HepG2 (cell line): Measurements from ENCODE around the gene ETV5. TPM values are rescaled to one million over a fixed set of nuclear protein-coding genes. Genes with fewer than 3 reads are reported as not detected.

Experiments
- ATAC-seq: fragments of 200-7000 bp; cut with Tn5 transposase; 3 replicates; pipeline ENCODE4 v1.9.1; 2020; ENCODE audit warnings: mild to moderate bottlenecking, moderate library complexity
- BruUV-seq: library from RNA; stranded (reverse); fragments of 400-500 nt; replicated peaks from 2 replicates; lab custom pipeline; 2021; lab: Mats Ljungman, UMichigan
- CTCF ChIA-PET: fragments of 300-600 bp; formaldehyde crosslinking; extraction: SDS; loops from one replicate; lab custom pipeline; 2021; ENCODE audit warnings: low total read pairs, inconsistent platforms, low intra/inter-chr PET ratio; lab: Yijun Ruan, JAX
- POLR2A ChIA-PET: fragments of 350-600 bp; sonication (Branson Sonifier 250); formaldehyde crosslinking; loops from one replicate; lab custom pipeline; 2020; ENCODE audit warnings: antibody characterized with exemption, inconsistent platforms; lab: Yijun Ruan, JAX
- DNase-seq: peaks from one replicate; pipeline ENCODE4 v3.0.0-alpha.2; 2015; ENCODE audit warnings: low spot score
- FAIRE-seq: peaks from 3 replicates; lab custom pipeline; 2011; peaks lifted over from hg19 to GRCh38; lab: Jason Lieb, UNC
- H2AFZ ChIP-seq: one replicate; pipeline ENCODE4 v1.6.1; 2011; ENCODE audit warnings: low read length, inconsistent platforms
- H3K27ac ChIP-seq: fragments of 300-600 bp; 3 replicates; pipeline ENCODE4 v1.8.0; 2011; ENCODE audit warnings: mixed run types, mild to moderate bottlenecking, mixed read lengths, low read length, inconsistent platforms; ENCODE audit not compliant: insufficient read depth; ENCODE audit errors: extremely low read length
- H3K27me3 ChIP-seq, 2 experiments: fragments of 200-600 bp in 1 of 2; 2 replicates in 1 of 2; 3 replicates in 1 of 2; pipeline versions ENCODE4 v1.6.0 to v1.8.0; 2011; ENCODE audit warnings: low read length in 2 of 2, mild to moderate bottlenecking in 2 of 2, moderate library complexity in 2 of 2, inconsistent platforms in 1 of 2; ENCODE audit not compliant: insufficient read depth in 2 of 2, control insufficient read depth in 1 of 2
- H3K36me3 ChIP-seq, 2 experiments: fragments of 200-600 bp in 1 of 2; replicated peaks in 1 of 2; 2 replicates in 1 of 2; 3 replicates in 1 of 2; pipeline versions ENCODE4 v1.5.1 to v1.8.0; 2011; ENCODE audit warnings: low read length in 2 of 2, inconsistent platforms in 1 of 2; ENCODE audit not compliant: insufficient read depth in 2 of 2, control insufficient read depth in 1 of 2
- H3K4me1 ChIP-seq: 2 replicates; pipeline ENCODE4 v1.5.1; 2012; ENCODE audit warnings: low read length, inconsistent platforms; ENCODE audit not compliant: insufficient read depth
- H3K4me2 ChIP-seq: 2 replicates; pipeline ENCODE4 v1.6.0; 2011; ENCODE audit warnings: low read depth, low read length, inconsistent platforms
- H3K4me3 ChIP-seq, 3 experiments: fragments of 200-600 bp in 1 of 3; sonication (generic), shearing (Covaris generic) in 1 of 3; replicated peaks in 1 of 3; 2 replicates each; pipeline ENCODE4 v1.5.1; 2011 to 2016; ENCODE audit warnings: low read length in 3 of 3, inconsistent platforms in 2 of 3, low read depth in 2 of 3, mild to moderate bottlenecking in 2 of 3, control low read depth in 1 of 3, mixed read lengths in 1 of 3; ENCODE audit not compliant: insufficient read depth in 1 of 3
- H3K79me2 ChIP-seq: one replicate; pipeline ENCODE4 v1.6.1; 2011; ENCODE audit warnings: low read length, inconsistent platforms; ENCODE audit not compliant: insufficient read depth
- H3K9ac ChIP-seq: 2 replicates; pipeline ENCODE4 v1.6.0; 2011; ENCODE audit warnings: mild to moderate bottlenecking, low read depth, low read length, inconsistent platforms; ENCODE audit not compliant: insufficient read depth
- H3K9me3 ChIP-seq: 2 replicates; pipeline ENCODE4 v1.5.1; 2012; ENCODE audit warnings: mild to moderate bottlenecking, low read length
- H4K20me1 ChIP-seq: 2 replicates; pipeline ENCODE4 v1.6.0; 2011; ENCODE audit warnings: inconsistent platforms, mild to moderate bottlenecking, low read length, moderate library complexity; ENCODE audit not compliant: insufficient read depth
- BRD4 ChIP-seq: sonication (generic); formaldehyde crosslinking; IDR thresholded peaks from 2 replicates; pipeline ENCODE4 v1.4.0; 2020; ENCODE audit warnings: missing genetic modification reagents
- DR1 ChIP-seq: sonication (generic); formaldehyde crosslinking; IDR thresholded peaks from 2 replicates; pipeline ENCODE4 v1.8.0; 2021; ENCODE audit warnings: mild to moderate bottlenecking, missing genetic modification reagents, inconsistent platforms
- GABPA ChIP-seq, 2 experiments: IDR thresholded peaks; 2 replicates each; pipeline ENCODE4 v1.6.1; 2011 to 2016; ENCODE audit warnings: low read depth in 2 of 2, low read length in 1 of 2, missing biosample characterization in 1 of 2, missing genetic modification characterization in 1 of 2
- GTF2F1 ChIP-seq: fragments of 150-350 bp; IDR thresholded peaks from 2 replicates; pipeline ENCODE4 v1.6.1; 2014; ENCODE audit warnings: low read length
- IKZF4 ChIP-seq: sonication (generic); formaldehyde crosslinking; IDR thresholded peaks from 2 replicates; pipeline ENCODE4 v1.5.1; 2020; ENCODE audit warnings: borderline replicate concordance, mild to moderate bottlenecking, low read depth, missing genetic modification reagents; ENCODE audit errors: not compliant biosample characterization
- NCOA5 ChIP-seq: sonication (generic); formaldehyde crosslinking; IDR thresholded peaks from 2 replicates; pipeline ENCODE4 v1.4.0; 2020; ENCODE audit warnings: missing genetic modification reagents
- NCOR1 ChIP-seq: fragments of 200-600 bp; sonication (generic); IDR thresholded peaks from 2 replicates; pipeline ENCODE4 v1.7.0; 2017; ENCODE audit warnings: antibody characterized with exemption, low read length, borderline replicate concordance
- RBFOX2 ChIP-seq: fragments of 200-400 bp; formaldehyde crosslinking; IDR thresholded peaks from 2 replicates; pipeline ENCODE4 v1.6.1; 2017; ENCODE audit warnings: low read depth, mild to moderate bottlenecking, low read length
- RFXAP ChIP-seq: sonication (generic); formaldehyde crosslinking; IDR thresholded peaks from 2 replicates; pipeline ENCODE4 v1.4.0; 2020; ENCODE audit warnings: missing genetic modification reagents, borderline replicate concordance
- SSRP1 ChIP-seq: IDR thresholded peaks from 2 replicates; pipeline ENCODE4 v1.6.1; 2016; ENCODE audit warnings: control low read depth
- ZNF180 ChIP-seq: sonication (generic); formaldehyde crosslinking; IDR thresholded peaks from 2 replicates; pipeline ENCODE4 v1.4.0; 2020; ENCODE audit warnings: low read depth, missing genetic modification reagents, borderline replicate concordance
- ZNF234 ChIP-seq: sonication (generic); formaldehyde crosslinking; conservative IDR thresholded peaks from 2 replicates; pipeline ENCODE4 v1.5.1; 2020; ENCODE audit warnings: mild to moderate bottlenecking, missing genetic modification reagents
- ZNF496 ChIP-seq: sonication (generic); formaldehyde crosslinking; IDR thresholded peaks from 2 replicates; pipeline ENCODE4 v1.8.1; 2023; ENCODE audit warnings: mild to moderate bottlenecking, moderate library complexity, missing genetic modification reagents; ENCODE audit not compliant: insufficient replicate concordance
- WGBS: methylation state at CpG from one replicate; pipeline ENCODE4 v1.1.6; 2017; ENCODE audit warnings: low lambda C conversion rate; 5-methylcytosine and 5-hydroxymethylcytosine counted together
- in situ Hi-C: cut with HindIII; loops from 2 replicates; pipeline ENCODE4 v1.10.0; 2017; ENCODE audit warnings: low pct_unique_long_range_greater_than_20kb; ENCODE audit not compliant: extremely low pct_ligation_motif_present
- intact Hi-C: fragments of 100-400 bp; cut with micrococcal nuclease; formaldehyde crosslinking; loops from one replicate; pipeline ENCODE4 v1.10.0; 2022; ENCODE audit not compliant: unreplicated experiment
- polyA plus RNA-seq, 8 experiments: library from polyadenylated mRNA; depleted of rRNA in 3 of 8; stranded (reverse) in 7 of 8; unstranded in 1 of 8; fragments of >200 nt; fragmentation: Illumina TruSeq in 4 of 8; extraction: Trizol in 4 of 8; gene quantifications; 2 replicates each; pipeline versions ENCODE4 v1.2.1 to v1.2.3, GENCODE V29; 2011 to 2016; ENCODE audit warnings: low read depth in 4 of 8, missing spikeins in 1 of 8, mixed read lengths in 1 of 8; ENCODE audit not compliant: insufficient read depth in 1 of 8
- total RNA-seq, 5 experiments: library from RNA; depleted of rRNA; stranded (reverse); fragments of >200 nt; fragmentation: Illumina TruSeq; extraction: Trizol; gene quantifications; 2 replicates each; pipeline ENCODE4 v1.2.3, GENCODE V29; 2016; ENCODE audit warnings: low read depth in 1 of 5

Gene ETV5
- total and polyA plus RNA-seq, 2 of the 13 experiments (the other 11 are each of a cell fraction or from before 2014, with no cell fraction given), result 52.9 to 57.2 TPM

DNA sequence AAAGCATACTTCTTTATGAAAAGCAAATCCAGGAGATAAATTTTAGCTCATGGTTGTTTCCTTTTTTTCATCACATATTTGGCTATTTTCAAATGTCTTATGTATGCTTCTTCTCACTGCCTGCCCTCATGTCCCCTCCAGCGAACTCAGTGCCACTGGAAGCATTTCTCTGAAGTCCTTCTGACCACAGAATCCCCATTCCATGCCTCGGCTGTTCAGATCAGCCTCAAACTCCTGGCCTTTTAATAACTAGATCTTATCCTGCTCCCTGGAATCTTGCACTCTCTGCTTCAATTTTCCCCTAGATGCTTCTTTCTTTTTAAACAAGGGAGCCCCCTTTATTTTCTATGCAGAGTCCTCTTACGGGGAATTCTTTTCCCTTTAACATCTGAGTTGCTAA lies 10.1 kb downstream of the ETV5 start:
- H2AFZ ChIP-seq, result no peak overlapping the region
- FAIRE-seq (no peak), DNase-seq (no peak)
- H3K27ac ChIP-seq, result peak overlapping the region; percentile 85
- CTCF ChIA-PET, result no interaction called here
- peak overlapping the region; percentile 70 for H3K9ac ChIP-seq
- no TSS peak for BruUV-seq
- H3K27me3 ChIP-seq, result no peaks in the 10 kb centered on the region
- peaks cover 88% of the 10 kb centered on the region for H3K4me1 ChIP-seq
- H3K4me2 ChIP-seq, result peak overlapping the region; percentile 88
- H3K4me3 ChIP-seq, result peak overlapping the region in 2 of 3 experiments; percentile 44 to 69; a peak in 2 of 6 replicates
- POLR2A ChIA-PET, result interaction anchor here (1.0 to 3.7 kb wide), 10 partner anchors 11 to 618 kb away, joined by 3 to 110 read pairs (median 4); partner anchors contain the start of genes DNAJB11, ETV5 and TRA2B
- 51% methylated on average over 3 of the region's 3 CpGs for WGBS
- TF ChIP-seq GABPA (IDR thresholded peaks at IDR 0.05; ENCODE audit: low read depth, low read length) (no peak), GABPA (CRISPR knock-in tag; IDR thresholded peaks at IDR 0.05; ENCODE audit: low read depth) (no peak), RBFOX2 (peak; percentile 9; the same call in 1 of the 2 replicates), DR1 (CRISPR knock-in tag) (no peak), NCOA5 (CRISPR knock-in tag) (no peak), NCOR1 (no peak), RFXAP (CRISPR knock-in tag) (0 out of 2 replicates have a peak, but pooled peaks have one; percentile 34), ZNF234 (CRISPR knock-in tag) (no peak), ZNF180 (CRISPR knock-in tag) (no peak), IKZF4 (CRISPR knock-in tag) (no peak), BRD4 (CRISPR knock-in tag) (no peak), GTF2F1 (no peak), ZNF496 (CRISPR knock-in tag) (no peak), SSRP1 (CRISPR knock-in tag) (no peak)
- TF ChIP-seq, all 625 proteins: peak for 2
- Histone ChIP-seq H3K36me3 (peaks cover 5 to 26% of the 10 kb centered on the region in 2 experiments), H3K79me2 (peaks cover 57% of the 10 kb centered on the region), H3K9me3 (no peaks in the 10 kb centered on the region), H4K20me1 (peaks cover 7% of the 10 kb centered on the region; the same call in 1 of the 2 replicates)
- intact Hi-C loops, result loop anchor here (10.0 kb wide), 1 partner anchor 114 kb away; no protein-coding TSS in a partner anchor
- in situ Hi-C loops, result no loop called here
- no peak for ATAC-seq
